DMS114 treated with DMSO at 0.1 percent for 48 hours (cell line): ENCODE measurements around the gene DCAF10.
"Not testable (repeated sequence)": the region's sequence is repeated elsewhere in the genome, so short reads cannot be mapped to it uniquely, and the experiment has no call there.

Experiments
- DNase-seq: peaks from one replicate; lab custom pipeline; 2025; ENCODE audit not compliant: unreplicated experiment; lab: John Stamatoyannopoulos, UW

DCAF10 gene

DNA sequence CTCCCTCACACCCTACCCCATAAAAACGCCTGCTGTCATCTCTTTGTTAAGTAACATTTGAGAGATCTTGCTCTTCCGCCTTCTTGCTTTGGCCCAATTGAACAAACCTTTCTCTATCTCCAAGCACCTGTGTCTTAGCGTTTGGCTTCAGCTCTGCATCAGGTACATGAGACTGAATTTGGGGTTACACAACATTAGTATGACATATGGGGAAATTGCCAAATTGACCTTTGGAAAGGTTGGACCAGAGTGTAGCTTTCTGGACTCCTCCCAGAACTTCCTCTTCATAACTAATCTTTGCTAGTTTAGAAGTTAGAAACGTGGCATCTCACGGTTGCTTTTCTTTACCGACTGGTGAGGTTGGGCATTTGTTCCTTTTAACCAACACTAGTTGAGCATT lies 12.3 kb upstream of the DCAF10 start:
- no peak for DNase-seq

GRCh38 chr9:37790096-37790495 lies 10.5 kb upstream of the DCAF10 start:
- no peak for DNase-seq

GRCh38 chr9:37792122-37792521 lies 8.5 kb upstream of the DCAF10 start:
- DNase-seq = no peak

GRCh38 chr9:37796232-37796631 lies 4.4 kb upstream of the DCAF10 start:
- no peak for DNase-seq

- no peak for DNase-seq
Measured at GRCh38 chr9:37798677-37799076, 1.9 kb upstream of the DCAF10 start.

- no peak for DNase-seq
Measured at GRCh38 chr9:37801287-37801850, 772 bp downstream of the DCAF10 start.

GRCh38 chr9:37801959-37802711 lies 1.5 kb downstream of the DCAF10 start:
- no peak for DNase-seq

GRCh38 chr9:37806271-37806670 lies 5.7 kb downstream of the DCAF10 start:
- DNase-seq = peak; percentile 2

GRCh38 chr9:37809676-37810075 lies 9.1 kb downstream of the DCAF10 start:
- not testable (repeated sequence) for DNase-seq

- DNase-seq = no peak
Measured at GRCh38 chr9:37811906-37812476, 11.4 kb downstream of the DCAF10 start.

DNA sequence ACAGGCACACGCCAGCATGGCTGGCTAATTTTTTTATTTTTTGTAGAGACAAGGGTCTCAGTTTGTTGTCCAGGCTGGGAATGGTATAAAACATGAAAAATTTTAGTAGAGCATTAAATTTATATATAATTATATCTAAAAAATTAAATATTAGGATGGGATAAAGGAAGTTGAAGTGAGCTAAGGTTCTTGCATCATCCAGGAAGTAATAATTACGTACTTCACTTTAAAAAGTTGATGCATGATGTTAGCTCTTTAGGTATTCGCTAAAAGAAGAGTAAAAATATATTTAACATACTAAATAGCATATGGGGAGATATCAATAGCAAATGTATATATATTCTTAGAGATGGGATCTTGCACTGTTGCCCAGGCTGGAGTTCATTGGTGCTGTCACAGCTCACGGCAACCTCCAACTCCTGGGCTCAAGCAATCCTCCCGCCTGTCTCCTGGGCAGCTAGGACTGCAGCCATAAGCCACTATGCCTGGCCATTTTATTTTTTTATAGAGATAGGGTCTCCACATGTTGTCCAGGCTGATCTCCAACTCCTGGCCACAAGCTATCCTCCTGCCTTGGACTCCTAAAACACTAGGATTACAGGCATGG lies 12.3 kb downstream of the DCAF10 start:
- DNase-seq = no peak

GRCh38 chr9:37818849-37819248 lies 18.3 kb downstream of the DCAF10 start:
- no peak for DNase-seq

- DNase-seq = no peak
Measured at GRCh38 chr9:37820142-37820541, 19.5 kb downstream of the DCAF10 start.

DNA sequence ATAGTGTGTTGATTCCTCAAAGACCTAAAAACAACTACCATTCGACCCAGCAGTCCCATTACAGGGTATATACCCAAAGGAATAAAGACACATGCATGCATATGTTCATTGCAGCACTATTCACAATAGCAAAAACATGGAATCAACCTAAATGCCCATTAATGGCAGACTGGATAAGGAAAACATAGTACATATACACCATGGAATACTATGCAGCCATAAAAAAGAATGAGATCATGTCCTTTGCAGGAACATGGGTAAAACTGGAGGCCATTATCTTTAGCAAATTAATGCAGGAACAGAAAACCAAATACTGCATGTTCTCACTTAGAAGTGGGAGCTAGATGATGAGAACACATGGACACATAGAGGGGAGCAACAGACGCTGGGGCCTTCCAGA lies 24.6 kb downstream of the DCAF10 start:
- not testable (repeated sequence) for DNase-seq

- no peak for DNase-seq
Measured at GRCh38 chr9:37827483-37828165, 27.0 kb downstream of the DCAF10 start.

DNA sequence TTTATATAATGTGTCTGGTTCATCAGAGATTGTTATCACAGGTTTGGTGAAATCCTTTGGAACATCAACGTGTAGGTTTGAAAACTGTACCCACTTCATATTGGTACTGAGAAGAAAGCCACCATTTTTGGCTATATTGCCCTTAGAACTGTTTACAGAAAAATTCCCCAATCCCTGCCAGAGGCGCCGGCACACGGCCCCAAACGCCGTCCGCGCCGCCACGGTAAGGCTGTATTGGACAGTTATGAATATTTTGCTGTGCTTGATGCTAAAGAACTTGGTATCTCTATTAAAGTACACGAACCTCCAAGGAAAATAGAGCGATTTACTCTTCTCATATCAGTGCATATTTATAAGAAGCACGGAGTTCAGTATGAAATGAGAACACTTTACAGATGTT lies 35.2 kb downstream of the DCAF10 start:
- no peak for DNase-seq

DNA sequence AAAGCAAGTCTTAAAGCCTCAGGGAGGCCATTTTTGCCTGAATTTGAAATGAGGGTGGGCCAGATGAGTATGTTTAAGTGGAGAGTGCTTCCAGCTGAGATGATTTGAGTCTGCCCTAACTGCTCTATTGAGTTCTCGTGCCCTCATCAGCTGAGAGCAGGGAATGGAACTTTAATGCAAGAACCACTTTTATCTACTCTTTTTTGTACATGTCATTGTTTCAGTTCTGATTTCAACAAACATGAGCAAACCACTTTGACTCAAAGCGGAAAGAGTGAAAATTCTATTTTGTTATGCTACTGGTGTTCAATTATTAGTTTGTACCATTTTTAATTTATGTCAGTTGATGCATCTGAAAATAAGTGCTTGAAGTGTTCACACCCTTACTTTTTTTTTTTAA lies 35.8 kb downstream of the DCAF10 start:
- no peak for DNase-seq

GRCh38 chr9:37839496-37840461 lies 39.2 kb downstream of the DCAF10 start:
- no peak for DNase-seq

DNA sequence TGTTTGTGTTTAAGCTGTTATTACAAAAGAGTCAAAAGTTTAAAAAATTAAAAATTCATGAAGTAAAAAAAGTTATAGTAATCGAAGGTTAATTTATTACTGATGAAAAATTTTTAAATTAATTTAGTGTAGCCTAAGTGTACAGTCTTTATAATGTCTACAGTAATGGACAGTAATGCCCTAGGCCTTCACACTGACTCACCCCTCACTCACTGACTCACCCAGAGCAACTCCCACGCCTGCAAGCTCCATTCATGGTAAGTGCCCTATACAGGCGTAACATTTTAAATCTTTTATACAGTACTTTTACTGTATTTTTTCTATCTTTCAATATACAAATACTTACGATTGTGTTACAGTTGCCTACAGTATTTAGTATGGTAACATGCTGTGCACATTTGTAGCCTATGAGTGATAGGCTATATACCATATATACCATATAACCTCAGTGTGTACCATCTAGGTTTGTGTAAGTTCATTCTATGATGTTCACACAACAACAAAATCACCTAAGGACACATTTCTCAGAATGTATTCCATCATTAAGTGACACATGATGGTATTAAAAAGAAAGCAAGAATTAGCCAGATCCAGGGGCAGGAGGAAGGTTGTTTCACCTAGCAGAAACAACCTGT lies 40.1 kb downstream of the DCAF10 start:
- no peak for DNase-seq

DNA sequence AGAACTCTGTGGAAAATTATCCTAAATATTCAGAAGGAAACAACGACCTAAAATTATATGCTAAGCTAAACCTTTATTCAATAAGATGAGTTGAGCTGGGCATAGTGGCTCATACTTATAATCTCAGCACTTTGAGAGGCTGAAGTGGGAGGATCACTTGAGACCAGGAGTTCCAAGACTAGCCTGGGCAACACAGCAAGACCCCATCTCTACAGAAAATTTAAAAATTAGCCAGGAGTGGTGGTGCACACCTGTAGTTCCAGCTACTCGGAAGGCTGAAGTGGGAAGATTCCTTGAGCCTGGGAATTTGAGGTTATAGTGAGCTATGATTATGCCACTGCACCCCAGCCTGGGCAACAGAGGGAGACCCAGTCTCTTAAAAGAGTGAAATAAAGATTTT lies 51.6 kb downstream of the DCAF10 start:
- DNase-seq = no peak
